HepG2 (cell line): ENCODE results near the gene CKMT2. TPM values are rescaled to one million over a fixed set of nuclear protein-coding genes. Genes with fewer than 3 reads are reported as not detected.
A peak's percentile ranks its signal among the peaks of the same experiment; 100 is the strongest.

Source experiments
- ATAC-seq: fragments of 200-7000 bp; cut with Tn5 transposase; 3 replicates; pipeline ENCODE4 v1.9.1; 2020; ENCODE audit warnings: mild to moderate bottlenecking, moderate library complexity
- BruUV-seq: library from RNA; stranded (reverse); fragments of 400-500 nt; replicated peaks from 2 replicates; lab custom pipeline; 2021; lab: Mats Ljungman, UMichigan
- CTCF ChIA-PET: fragments of 300-600 bp; formaldehyde crosslinking; extraction: SDS; loops from one replicate; lab custom pipeline; 2021; ENCODE audit warnings: low total read pairs, inconsistent platforms, low intra/inter-chr PET ratio; lab: Yijun Ruan, JAX
- POLR2A ChIA-PET: fragments of 350-600 bp; sonication (Branson Sonifier 250); formaldehyde crosslinking; loops from one replicate; lab custom pipeline; 2020; ENCODE audit warnings: antibody characterized with exemption, inconsistent platforms; lab: Yijun Ruan, JAX
- DNase-seq: peaks from one replicate; pipeline ENCODE4 v3.0.0-alpha.2; 2015; ENCODE audit warnings: low spot score
- FAIRE-seq: peaks from 3 replicates; lab custom pipeline; 2011; peaks lifted over from hg19 to GRCh38; lab: Jason Lieb, UNC
- H2AFZ ChIP-seq: one replicate; pipeline ENCODE4 v1.6.1; 2011; ENCODE audit warnings: low read length, inconsistent platforms
- H3K27ac ChIP-seq: fragments of 300-600 bp; 3 replicates; pipeline ENCODE4 v1.8.0; 2011; ENCODE audit warnings: mixed run types, mild to moderate bottlenecking, mixed read lengths, low read length, inconsistent platforms; ENCODE audit not compliant: insufficient read depth; ENCODE audit errors: extremely low read length
- H3K27me3 ChIP-seq, 2 experiments: fragments of 200-600 bp in 1 of 2; 2 replicates in 1 of 2; 3 replicates in 1 of 2; pipeline versions ENCODE4 v1.6.0 to v1.8.0; 2011; ENCODE audit warnings: low read length in 2 of 2, mild to moderate bottlenecking in 2 of 2, moderate library complexity in 2 of 2, inconsistent platforms in 1 of 2; ENCODE audit not compliant: insufficient read depth in 2 of 2, control insufficient read depth in 1 of 2
- H3K36me3 ChIP-seq, 2 experiments: fragments of 200-600 bp in 1 of 2; replicated peaks in 1 of 2; 2 replicates in 1 of 2; 3 replicates in 1 of 2; pipeline versions ENCODE4 v1.5.1 to v1.8.0; 2011; ENCODE audit warnings: low read length in 2 of 2, inconsistent platforms in 1 of 2; ENCODE audit not compliant: insufficient read depth in 2 of 2, control insufficient read depth in 1 of 2
- H3K4me1 ChIP-seq: 2 replicates; pipeline ENCODE4 v1.5.1; 2012; ENCODE audit warnings: low read length, inconsistent platforms; ENCODE audit not compliant: insufficient read depth
- H3K4me2 ChIP-seq: 2 replicates; pipeline ENCODE4 v1.6.0; 2011; ENCODE audit warnings: low read depth, low read length, inconsistent platforms
- H3K4me3 ChIP-seq, 3 experiments: fragments of 200-600 bp in 1 of 3; sonication (generic), shearing (Covaris generic) in 1 of 3; replicated peaks in 1 of 3; 2 replicates each; pipeline ENCODE4 v1.5.1; 2011 to 2016; ENCODE audit warnings: low read length in 3 of 3, inconsistent platforms in 2 of 3, low read depth in 2 of 3, mild to moderate bottlenecking in 2 of 3, control low read depth in 1 of 3, mixed read lengths in 1 of 3; ENCODE audit not compliant: insufficient read depth in 1 of 3
- H3K79me2 ChIP-seq: one replicate; pipeline ENCODE4 v1.6.1; 2011; ENCODE audit warnings: low read length, inconsistent platforms; ENCODE audit not compliant: insufficient read depth
- H3K9ac ChIP-seq: 2 replicates; pipeline ENCODE4 v1.6.0; 2011; ENCODE audit warnings: mild to moderate bottlenecking, low read depth, low read length, inconsistent platforms; ENCODE audit not compliant: insufficient read depth
- H3K9me3 ChIP-seq: 2 replicates; pipeline ENCODE4 v1.5.1; 2012; ENCODE audit warnings: mild to moderate bottlenecking, low read length
- H4K20me1 ChIP-seq: 2 replicates; pipeline ENCODE4 v1.6.0; 2011; ENCODE audit warnings: inconsistent platforms, mild to moderate bottlenecking, low read length, moderate library complexity; ENCODE audit not compliant: insufficient read depth
- ARNT2 ChIP-seq: sonication (generic); formaldehyde crosslinking; IDR thresholded peaks from 2 replicates; pipeline ENCODE4 v1.8.0; 2022; ENCODE audit warnings: mild to moderate bottlenecking, low read depth, missing genetic modification reagents, moderate library complexity
- CCDC6 ChIP-seq: sonication (generic); formaldehyde crosslinking; IDR thresholded peaks from 2 replicates; pipeline ENCODE4 v1.8.1; 2022; ENCODE audit warnings: mild to moderate bottlenecking, missing genetic modification reagents, moderate library complexity
- MAX ChIP-seq: IDR thresholded peaks from 2 replicates; pipeline ENCODE4 v1.6.1; 2012; ENCODE audit warnings: inconsistent platforms
- NFE2L1 ChIP-seq: sonication (generic); formaldehyde crosslinking; IDR thresholded peaks from 2 replicates; pipeline ENCODE4 v1.4.0; 2020; ENCODE audit warnings: missing genetic modification reagents, mild to moderate bottlenecking, borderline replicate concordance
- PRPF4 ChIP-seq: fragments of 200-400 bp; formaldehyde crosslinking; IDR thresholded peaks from 2 replicates; pipeline ENCODE4 v1.6.1; 2016; ENCODE audit warnings: low read length, low read depth; ENCODE audit not compliant: poor library complexity, severe bottlenecking
- SAP130 ChIP-seq: IDR thresholded peaks from 2 replicates; pipeline ENCODE4 v1.6.1; 2016; ENCODE audit warnings: low read depth
- SNAPC2 ChIP-seq: sonication (generic); formaldehyde crosslinking; IDR thresholded peaks from 2 replicates; pipeline ENCODE4 v1.8.1; 2022; ENCODE audit warnings: mild to moderate bottlenecking, missing genetic modification reagents
- SRF ChIP-seq: IDR thresholded peaks from 2 replicates; pipeline ENCODE4 v1.6.1; 2011; ENCODE audit warnings: mild to moderate bottlenecking, low read depth, low read length, moderate library complexity
- TBX2 ChIP-seq: sonication (generic); formaldehyde crosslinking; IDR thresholded peaks from 2 replicates; pipeline ENCODE4 v1.5.0; 2020; ENCODE audit warnings: missing genetic modification reagents, mild to moderate bottlenecking, borderline replicate concordance
- ZNF230 ChIP-seq: sonication (generic); formaldehyde crosslinking; IDR thresholded peaks from 2 replicates; pipeline ENCODE4 v1.4.0; 2020; ENCODE audit warnings: mild to moderate bottlenecking, missing genetic modification reagents
- WGBS: methylation state at CpG from one replicate; pipeline ENCODE4 v1.1.6; 2017; ENCODE audit warnings: low lambda C conversion rate; 5-methylcytosine and 5-hydroxymethylcytosine counted together
- in situ Hi-C: cut with HindIII; loops from 2 replicates; pipeline ENCODE4 v1.10.0; 2017; ENCODE audit warnings: low pct_unique_long_range_greater_than_20kb; ENCODE audit not compliant: extremely low pct_ligation_motif_present
- intact Hi-C: fragments of 100-400 bp; cut with micrococcal nuclease; formaldehyde crosslinking; loops from one replicate; pipeline ENCODE4 v1.10.0; 2022; ENCODE audit not compliant: unreplicated experiment
- polyA plus RNA-seq, 8 experiments: library from polyadenylated mRNA; depleted of rRNA in 3 of 8; stranded (reverse) in 7 of 8; unstranded in 1 of 8; fragments of >200 nt; fragmentation: Illumina TruSeq in 4 of 8; extraction: Trizol in 4 of 8; gene quantifications; 2 replicates each; pipeline versions ENCODE4 v1.2.1 to v1.2.3, GENCODE V29; 2011 to 2016; ENCODE audit warnings: low read depth in 4 of 8, missing spikeins in 1 of 8, mixed read lengths in 1 of 8; ENCODE audit not compliant: insufficient read depth in 1 of 8
- total RNA-seq, 5 experiments: library from RNA; depleted of rRNA; stranded (reverse); fragments of >200 nt; fragmentation: Illumina TruSeq; extraction: Trizol; gene quantifications; 2 replicates each; pipeline ENCODE4 v1.2.3, GENCODE V29; 2016; ENCODE audit warnings: low read depth in 1 of 5
- TF ChIP-seq, protein P1 (sequence below), 2 experiments: IDR thresholded peaks; 2 replicates each; pipeline ENCODE4 v1.6.1; 2011 to 2012; ENCODE audit warnings: low read length in 2 of 2, borderline replicate concordance in 1 of 2, low read depth in 1 of 2, mild to moderate bottlenecking in 1 of 2, moderate library complexity in 1 of 2
- TF ChIP-seq, protein P2 (sequence below): sonication (generic); formaldehyde crosslinking; IDR thresholded peaks from 2 replicates; pipeline ENCODE4 v1.5.1; 2020; ENCODE audit warnings: mild to moderate bottlenecking, missing genetic modification reagents, borderline replicate concordance

CKMT2 gene
- total and polyA plus RNA-seq, 2 of the 13 experiments (the other 11 are each of a cell fraction or from before 2014, with no cell fraction given) = 1.2 to 8.8 TPM

DNA sequence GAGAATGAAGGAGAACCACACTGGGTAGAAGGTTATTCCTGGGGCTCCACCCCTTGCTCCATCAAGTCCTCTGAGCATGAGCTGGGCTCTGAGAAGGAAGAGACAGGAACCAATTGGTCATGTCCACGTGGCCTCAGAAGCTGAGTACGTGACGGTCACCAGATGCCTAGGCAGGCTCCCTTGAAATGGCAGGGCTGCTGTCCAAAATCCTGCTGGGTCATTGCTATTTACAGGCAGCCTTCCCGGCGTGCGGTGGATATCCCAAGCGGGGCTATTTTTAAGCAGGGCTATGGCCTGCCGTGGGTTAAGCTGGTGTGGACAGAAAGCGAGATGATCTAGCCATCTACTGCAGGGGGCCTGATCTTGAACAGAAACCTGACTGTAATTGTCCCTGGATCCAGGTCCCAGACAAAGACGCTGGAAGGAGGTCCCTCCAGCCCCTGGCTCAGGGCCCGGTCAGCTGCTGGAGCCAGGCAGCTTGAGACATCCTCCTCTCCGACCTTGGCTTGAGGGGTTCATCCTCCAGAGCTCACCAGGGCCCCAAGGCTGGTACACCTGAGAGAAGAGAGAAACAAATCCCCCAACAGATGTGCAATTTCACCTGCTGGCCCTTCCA, 550 bp upstream of the CKMT2 start:
- BruUV-seq = TSS peak; percentile 51
- ChIA-PET POLR2A (interaction anchor here (0.7 to 1.3 kb wide), 2 partner anchors 36 to 69 kb away, joined by 3 to 4 read pairs; partner anchors contain the start of gene ZCCHC9), CTCF (no interaction called here)
- no peaks in the 10 kb centered on the region for H3K79me2 ChIP-seq
- no peak for FAIRE-seq
- peak; percentile 28 for ATAC-seq
- no peaks in the 10 kb centered on the region for H4K20me1 ChIP-seq
- WGBS = 70% methylated on average over 3 of the region's 12 CpGs
- H3K4me3 ChIP-seq = peak overlapping the region; percentile 43 to 68 (median 53); a peak in 5 of 6 replicates
- H3K27me3 ChIP-seq = no peaks in the 10 kb centered on the region
- intact Hi-C loops (loop anchor here (5.0 kb wide), 1 partner anchor 70 kb away; the partner anchor contains the start of gene ZCCHC9), in situ Hi-C loops (no loop called here)
- H3K9ac ChIP-seq = peak overlapping the region; percentile 59
- no peak overlapping the region for H2AFZ ChIP-seq
- peak overlapping the region; percentile 50 for H3K27ac ChIP-seq
- 0 out of 5 replicates have a peak, but pooled peaks cover 0 to under 1% of the 10 kb centered on the region in 2 experiments for H3K36me3 ChIP-seq
- H3K4me2 ChIP-seq = peak overlapping the region; percentile 80
- H3K4me1 ChIP-seq = peaks cover 33% of the 10 kb centered on the region
- DNase-seq = peak; percentile 13
- no peaks in the 10 kb centered on the region for H3K9me3 ChIP-seq
- TF ChIP-seq, protein P1, sequence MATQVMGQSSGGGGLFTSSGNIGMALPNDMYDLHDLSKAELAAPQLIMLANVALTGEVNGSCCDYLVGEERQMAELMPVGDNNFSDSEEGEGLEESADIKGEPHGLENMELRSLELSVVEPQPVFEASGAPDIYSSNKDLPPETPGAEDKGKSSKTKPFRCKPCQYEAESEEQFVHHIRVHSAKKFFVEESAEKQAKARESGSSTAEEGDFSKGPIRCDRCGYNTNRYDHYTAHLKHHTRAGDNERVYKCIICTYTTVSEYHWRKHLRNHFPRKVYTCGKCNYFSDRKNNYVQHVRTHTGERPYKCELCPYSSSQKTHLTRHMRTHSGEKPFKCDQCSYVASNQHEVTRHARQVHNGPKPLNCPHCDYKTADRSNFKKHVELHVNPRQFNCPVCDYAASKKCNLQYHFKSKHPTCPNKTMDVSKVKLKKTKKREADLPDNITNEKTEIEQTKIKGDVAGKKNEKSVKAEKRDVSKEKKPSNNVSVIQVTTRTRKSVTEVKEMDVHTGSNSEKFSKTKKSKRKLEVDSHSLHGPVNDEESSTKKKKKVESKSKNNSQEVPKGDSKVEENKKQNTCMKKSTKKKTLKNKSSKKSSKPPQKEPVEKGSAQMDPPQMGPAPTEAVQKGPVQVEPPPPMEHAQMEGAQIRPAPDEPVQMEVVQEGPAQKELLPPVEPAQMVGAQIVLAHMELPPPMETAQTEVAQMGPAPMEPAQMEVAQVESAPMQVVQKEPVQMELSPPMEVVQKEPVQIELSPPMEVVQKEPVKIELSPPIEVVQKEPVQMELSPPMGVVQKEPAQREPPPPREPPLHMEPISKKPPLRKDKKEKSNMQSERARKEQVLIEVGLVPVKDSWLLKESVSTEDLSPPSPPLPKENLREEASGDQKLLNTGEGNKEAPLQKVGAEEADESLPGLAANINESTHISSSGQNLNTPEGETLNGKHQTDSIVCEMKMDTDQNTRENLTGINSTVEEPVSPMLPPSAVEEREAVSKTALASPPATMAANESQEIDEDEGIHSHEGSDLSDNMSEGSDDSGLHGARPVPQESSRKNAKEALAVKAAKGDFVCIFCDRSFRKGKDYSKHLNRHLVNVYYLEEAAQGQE (IDR thresholded peaks at IDR 0.05; ENCODE audit: borderline replicate concordance in 1 of 2, low read depth in 1 of 2, low read length in 2 of 2) = peak in 1 of 2 experiments; percentile 52; a peak in 1 of 4 replicates
- TF ChIP-seq TBX2 (CRISPR knock-in tag) (0 out of 2 replicates have a peak, but pooled peaks have one; percentile 9), CCDC6 (no peak), MAX (peak; percentile 14; the same call in 1 of the 2 replicates), ZNF230 (no peak), ARNT2 (0 out of 2 replicates have a peak, but pooled peaks have one; percentile 15), SAP130 (CRISPR knock-in tag) (no peak), SRF (no peak), SNAPC2 (CRISPR knock-in tag) (0 out of 2 replicates have a peak, but pooled peaks have one; percentile 41), PRPF4 (no peak), NFE2L1 (CRISPR knock-in tag) (0 out of 2 replicates have a peak, but pooled peaks have one; percentile 36)
- TF ChIP-seq, protein P2, sequence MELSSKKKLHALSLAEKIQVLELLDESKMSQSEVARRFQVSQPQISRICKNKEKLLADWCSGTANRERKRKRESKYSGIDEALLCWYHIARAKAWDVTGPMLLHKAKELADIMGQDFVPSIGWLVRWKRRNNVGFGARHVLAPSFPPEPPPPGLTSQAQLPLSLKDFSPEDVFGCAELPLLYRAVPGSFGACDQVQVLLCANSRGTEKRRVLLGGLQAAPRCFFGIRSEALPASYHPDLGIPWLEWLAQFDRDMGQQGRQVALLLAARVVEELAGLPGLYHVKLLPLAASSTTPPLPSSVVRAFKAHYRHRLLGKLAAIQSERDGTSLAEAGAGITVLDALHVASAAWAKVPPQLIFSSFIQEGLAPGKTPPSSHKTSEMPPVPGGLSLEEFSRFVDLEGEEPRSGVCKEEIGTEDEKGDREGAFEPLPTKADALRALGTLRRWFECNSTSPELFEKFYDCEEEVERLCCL (CRISPR knock-in tag) = 0 out of 2 replicates have a peak, but pooled peaks have one; percentile 16
